Glutamatergic neuron (in vitro differentiated cells): ENCODE data around the gene SPECC1. TPM values are rescaled to one million over a fixed set of nuclear protein-coding genes. Genes with fewer than 3 reads are reported as not detected.
"Not testable (repeated sequence)": the region's sequence is repeated elsewhere in the genome, so short reads cannot be mapped to it uniquely, and the experiment has no call there.

Source experiments
- DNase-seq: peaks from one replicate; pipeline ENCODE4 v3.0.0; 2022
- H3K27ac Mint-ChIP-seq: one replicate; pipeline ENCODE4 v1.8.0; 2020; ENCODE audit warnings: mild to moderate bottlenecking, mixed read lengths, inconsistent platforms; ENCODE audit not compliant: unreplicated experiment
- H3K27me3 Mint-ChIP-seq: one replicate; pipeline ENCODE4 v1.8.0; 2020; ENCODE audit warnings: mild to moderate bottlenecking, moderate library complexity, mixed read lengths, inconsistent platforms; ENCODE audit not compliant: unreplicated experiment
- H3K36me3 Mint-ChIP-seq: one replicate; pipeline ENCODE4 v1.8.0; 2020; ENCODE audit warnings: mild to moderate bottlenecking, mixed read lengths, inconsistent platforms; ENCODE audit not compliant: unreplicated experiment
- H3K4me1 Mint-ChIP-seq: one replicate; pipeline ENCODE4 v1.8.0; 2020; ENCODE audit warnings: mild to moderate bottlenecking, low read depth, mixed read lengths, inconsistent platforms; ENCODE audit not compliant: unreplicated experiment
- H3K4me3 Mint-ChIP-seq: one replicate; pipeline ENCODE4 v1.8.0; 2020; ENCODE audit warnings: mild to moderate bottlenecking, mixed read lengths, inconsistent platforms; ENCODE audit not compliant: unreplicated experiment
- H3K9me3 Mint-ChIP-seq: one replicate; pipeline ENCODE4 v1.8.0; 2020; ENCODE audit warnings: mild to moderate bottlenecking, moderate library complexity, mixed read lengths, inconsistent platforms; ENCODE audit not compliant: unreplicated experiment
- total RNA-seq: library from RNA; stranded (reverse); fragmentation: NEBNext Ultra II Directional; extraction: Animal tissue kit (Norgen Biotek cat#: 25700); gene quantifications from one replicate; pipeline ENCODE4 v1.2.1, GENCODE V29; 2021; ENCODE audit not compliant: unreplicated experiment
- TF ChIP-seq, protein P1 (sequence below): fragments of 200-600 bp; sonication (generic); IDR thresholded peaks from one replicate; pipeline ENCODE4 v1.5.0; 2021; ENCODE audit not compliant: partially characterized antibody, unreplicated experiment

Gene SPECC1
- total RNA-seq, 1 donor from 2014 or later: 60.6 TPM

DNA sequence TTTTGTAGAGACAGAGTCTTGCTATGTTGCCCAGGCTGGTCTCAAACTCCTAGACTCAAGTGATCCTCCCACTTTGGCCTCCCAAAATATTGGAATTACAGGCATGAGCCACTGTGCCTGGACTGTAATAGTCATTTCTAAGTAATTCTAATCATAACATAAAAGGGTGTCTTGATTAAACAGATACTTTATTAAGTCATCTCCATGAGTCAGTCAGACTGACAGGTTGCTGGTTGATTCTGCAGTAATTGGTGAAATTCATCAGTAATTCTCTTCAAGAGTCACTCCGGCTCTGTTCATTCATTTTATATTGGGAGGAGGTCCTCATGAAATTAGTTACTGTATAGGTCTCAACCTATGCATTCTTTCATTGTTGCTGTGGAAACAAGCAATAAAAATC lies 85.6 kb downstream of the SPECC1 start:
- Mint-ChIP-seq H3K4me1 (peaks cover 13% of the 10 kb centered on the region), H3K27me3 (peaks cover 8% of the 10 kb centered on the region)

DNA sequence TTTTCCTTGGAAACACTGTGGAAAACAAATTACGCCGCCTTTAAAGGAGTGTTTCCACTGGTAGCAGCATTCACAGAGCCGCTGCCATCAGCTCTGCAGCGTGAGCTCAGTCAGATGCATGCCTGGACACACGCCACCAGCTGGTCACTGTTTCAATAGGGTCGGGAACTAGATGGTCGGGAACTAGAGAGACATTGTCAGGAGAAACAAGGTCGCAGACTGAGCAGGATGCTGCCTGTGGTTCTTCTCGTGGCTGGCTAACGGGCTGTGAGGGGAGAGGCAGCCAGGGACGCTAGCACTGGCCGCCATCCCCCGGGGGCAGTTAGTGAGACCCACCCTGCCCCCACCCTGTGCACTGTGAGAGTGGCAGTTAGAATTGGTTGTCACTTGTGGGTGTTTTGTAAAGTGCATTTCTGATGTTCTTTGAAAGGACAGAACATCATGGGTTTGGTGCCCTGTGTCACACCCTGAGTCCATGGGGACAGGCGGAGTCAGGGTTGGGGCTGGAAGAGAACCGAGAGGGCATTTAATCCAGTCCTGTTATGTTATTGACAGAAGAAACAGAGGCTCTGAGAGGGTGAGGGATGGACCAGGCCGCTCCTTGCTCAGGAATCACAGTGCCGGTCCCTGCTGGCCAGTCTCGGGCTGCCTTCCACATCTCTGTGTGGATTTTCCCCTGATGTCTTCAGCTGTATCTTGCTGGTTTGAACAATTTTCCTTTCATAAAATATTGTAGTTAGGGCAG lies 86.3 kb downstream of the SPECC1 start:
- peak overlapping the region; percentile 27 for H3K4me3 Mint-ChIP-seq
- H3K9me3 Mint-ChIP-seq: peaks cover 2% of the 10 kb centered on the region
- peaks cover 4% of the 10 kb centered on the region for H3K36me3 Mint-ChIP-seq
- peaks cover 8% of the 10 kb centered on the region for H3K27me3 Mint-ChIP-seq
- TF ChIP-seq, protein P1, sequence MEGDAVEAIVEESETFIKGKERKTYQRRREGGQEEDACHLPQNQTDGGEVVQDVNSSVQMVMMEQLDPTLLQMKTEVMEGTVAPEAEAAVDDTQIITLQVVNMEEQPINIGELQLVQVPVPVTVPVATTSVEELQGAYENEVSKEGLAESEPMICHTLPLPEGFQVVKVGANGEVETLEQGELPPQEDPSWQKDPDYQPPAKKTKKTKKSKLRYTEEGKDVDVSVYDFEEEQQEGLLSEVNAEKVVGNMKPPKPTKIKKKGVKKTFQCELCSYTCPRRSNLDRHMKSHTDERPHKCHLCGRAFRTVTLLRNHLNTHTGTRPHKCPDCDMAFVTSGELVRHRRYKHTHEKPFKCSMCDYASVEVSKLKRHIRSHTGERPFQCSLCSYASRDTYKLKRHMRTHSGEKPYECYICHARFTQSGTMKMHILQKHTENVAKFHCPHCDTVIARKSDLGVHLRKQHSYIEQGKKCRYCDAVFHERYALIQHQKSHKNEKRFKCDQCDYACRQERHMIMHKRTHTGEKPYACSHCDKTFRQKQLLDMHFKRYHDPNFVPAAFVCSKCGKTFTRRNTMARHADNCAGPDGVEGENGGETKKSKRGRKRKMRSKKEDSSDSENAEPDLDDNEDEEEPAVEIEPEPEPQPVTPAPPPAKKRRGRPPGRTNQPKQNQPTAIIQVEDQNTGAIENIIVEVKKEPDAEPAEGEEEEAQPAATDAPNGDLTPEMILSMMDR: peak; percentile 10
- peak; percentile 76 for DNase-seq
- H3K4me1 Mint-ChIP-seq: peaks cover 13% of the 10 kb centered on the region
- H3K27ac Mint-ChIP-seq: peak overlapping the region; percentile 67

More for the DNA sequence above, 85.6 kb downstream of the SPECC1 start:
- Mint-ChIP-seq H3K9me3 (peaks cover 2% of the 10 kb centered on the region), H3K27ac (no peak overlapping the region), H3K4me3 (no peak overlapping the region), H3K36me3 (peaks cover 4% of the 10 kb centered on the region)
- TF ChIP-seq, protein P1: no peak
- DNase-seq: no peak

DNA sequence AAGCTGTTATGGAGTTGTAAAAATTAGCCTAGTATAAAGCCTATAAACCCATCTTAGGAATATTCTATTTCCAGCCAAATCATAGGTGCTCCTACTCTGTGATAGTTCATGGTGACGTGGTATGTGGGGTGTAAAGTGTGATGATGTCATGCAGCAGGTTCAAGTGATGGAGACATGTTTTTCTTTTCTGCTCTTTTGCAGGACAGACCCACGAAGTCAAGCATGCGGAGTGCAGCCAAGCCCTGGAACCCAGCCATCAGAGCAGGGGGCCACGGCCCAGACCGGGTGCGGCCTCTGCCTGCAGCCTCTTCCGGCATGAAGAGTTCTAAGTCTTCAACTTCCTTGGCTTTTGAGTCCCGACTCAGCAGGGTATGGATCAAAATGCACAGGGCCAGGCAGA lies 87.3 kb downstream of the SPECC1 start:
- H3K4me1 Mint-ChIP-seq: peaks cover 13% of the 10 kb centered on the region
- TF ChIP-seq, protein P1: no peak
- H3K9me3 Mint-ChIP-seq: peaks cover 2% of the 10 kb centered on the region
- no peak overlapping the region for H3K4me3 Mint-ChIP-seq
- DNase-seq: no peak
- no peak overlapping the region for H3K27ac Mint-ChIP-seq
- H3K27me3 Mint-ChIP-seq: peaks cover 8% of the 10 kb centered on the region
- peaks cover 4% of the 10 kb centered on the region for H3K36me3 Mint-ChIP-seq

DNA sequence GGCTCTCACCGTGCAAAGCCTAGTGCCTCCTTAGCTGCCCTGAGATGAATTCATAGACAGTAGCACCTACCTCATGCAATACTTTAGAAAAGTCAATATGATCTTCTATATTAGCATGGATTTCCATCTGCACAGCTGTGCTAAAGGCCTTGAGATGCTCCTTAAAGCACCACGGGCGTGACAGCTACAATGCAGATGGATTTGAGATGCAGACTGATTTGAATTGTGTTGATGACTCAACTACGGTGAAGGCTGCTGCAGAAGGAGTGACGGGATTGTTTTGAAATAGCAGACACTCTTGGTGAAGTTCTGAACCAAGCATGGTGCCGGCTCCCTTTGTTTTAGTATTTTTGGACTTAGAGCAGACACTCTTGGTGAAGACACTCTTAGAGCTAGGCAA lies 88.2 kb downstream of the SPECC1 start:
- Mint-ChIP-seq H3K9me3 (peaks cover 2% of the 10 kb centered on the region), H3K4me1 (peaks cover 10% of the 10 kb centered on the region)

DNA sequence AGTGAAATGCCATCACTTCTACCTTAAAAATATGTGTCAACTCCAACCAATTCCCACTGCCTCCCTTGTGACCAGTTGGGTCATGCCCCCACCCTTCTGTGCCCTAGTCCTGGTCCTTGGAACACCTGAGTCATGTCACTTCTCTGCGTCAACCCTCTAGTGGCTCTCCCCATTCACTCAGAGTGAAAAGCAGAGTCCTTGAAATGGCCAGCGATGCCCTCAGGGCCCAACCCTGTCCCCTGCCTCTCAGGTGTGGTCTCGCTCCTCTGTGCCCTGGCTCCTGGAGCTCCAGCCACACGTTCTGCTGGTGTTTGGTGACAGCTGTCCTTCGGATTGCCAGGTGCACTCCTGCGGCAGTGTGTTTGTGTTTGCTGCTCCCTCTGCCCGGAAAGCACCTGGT lies 89.2 kb downstream of the SPECC1 start:
- H3K27ac Mint-ChIP-seq: no peak overlapping the region
- peaks cover 9% of the 10 kb centered on the region for H3K4me1 Mint-ChIP-seq
- DNase-seq: no peak
- TF ChIP-seq, protein P1: no peak
- H3K27me3 Mint-ChIP-seq: peaks cover 5% of the 10 kb centered on the region
- H3K9me3 Mint-ChIP-seq: peaks cover 1% of the 10 kb centered on the region
- no peak overlapping the region for H3K4me3 Mint-ChIP-seq
- peaks cover 4% of the 10 kb centered on the region for H3K36me3 Mint-ChIP-seq

More for the DNA sequence above, 88.2 kb downstream of the SPECC1 start:
- DNase-seq: no peak
- TF ChIP-seq, protein P1: no peak
- no peak overlapping the region for H3K4me3 Mint-ChIP-seq
- peaks cover 8% of the 10 kb centered on the region for H3K27me3 Mint-ChIP-seq
- no peak overlapping the region for H3K27ac Mint-ChIP-seq
- H3K36me3 Mint-ChIP-seq: peaks cover 4% of the 10 kb centered on the region

DNA sequence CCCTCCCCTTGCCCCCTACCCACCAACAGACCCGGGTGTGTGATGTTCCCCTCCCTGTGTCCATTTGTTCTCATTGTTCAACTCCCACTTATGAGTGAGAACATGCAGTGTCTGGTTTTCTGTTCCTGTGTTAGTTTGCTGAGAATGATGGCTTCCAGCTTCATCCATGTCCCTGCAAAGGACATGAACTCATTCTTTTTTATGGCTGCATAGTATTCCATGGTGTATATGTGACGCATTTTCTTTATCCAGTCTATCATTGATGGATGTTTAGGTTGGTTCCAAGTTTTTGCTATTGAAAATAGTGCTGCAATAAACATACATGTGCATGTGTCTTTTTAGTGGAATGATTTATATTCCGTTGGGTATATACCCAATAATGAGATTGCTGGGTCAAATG lies 91.6 kb downstream of the SPECC1 start:
- not testable (repeated sequence) for H3K27me3 Mint-ChIP-seq, H3K36me3 Mint-ChIP-seq, H3K27ac Mint-ChIP-seq, H3K4me1 Mint-ChIP-seq, H3K4me3 Mint-ChIP-seq, DNase-seq, H3K9me3 Mint-ChIP-seq
